GM23338 (cell line): ENCODE data around the gene PCDHGB5. TPM values are rescaled to one million over a fixed set of nuclear protein-coding genes. Genes with fewer than 3 reads are reported as not detected.

Experiments used
- ATAC-seq: fragments of 200-7000 bp; cut with Tn5 transposase; 3 replicates; pipeline ENCODE4 v1.9.1; 2020
- DNase-seq: peaks from one replicate; pipeline ENCODE4 v3.0.0-alpha.2; 2015; ENCODE audit warnings: low spot score
- H2AFZ ChIP-seq: fragments of 200-600 bp; sonication (generic); 2 replicates; pipeline ENCODE4 v1.8.0; 2016; ENCODE audit warnings: antibody characterized with exemption, mild to moderate bottlenecking, moderate library complexity
- H3F3A ChIP-seq: fragments of 200-600 bp; sonication (generic); replicated peaks from 2 replicates; pipeline ENCODE4 v1.8.0; 2017; ENCODE audit warnings: antibody characterized with exemption, mixed run types, low read depth
- H3K27ac ChIP-seq: fragments of 200-600 bp; sonication (generic); 2 replicates; pipeline ENCODE4 v1.6.1; 2016; ENCODE audit warnings: low read depth
- H3K27me3 ChIP-seq: fragments of 200-600 bp; sonication (generic); 2 replicates; pipeline ENCODE4 v1.8.0; 2016; ENCODE audit warnings: mild to moderate bottlenecking, mixed run types, moderate library complexity; ENCODE audit not compliant: insufficient read depth
- H3K36me3 ChIP-seq: fragments of 200-600 bp; sonication (generic); 2 replicates; pipeline ENCODE4 v1.8.0; 2016; ENCODE audit warnings: mild to moderate bottlenecking; ENCODE audit not compliant: insufficient read depth
- H3K4me1 ChIP-seq: fragments of 200-600 bp; sonication (generic); 2 replicates; pipeline ENCODE4 v1.8.0; 2016; ENCODE audit warnings: mild to moderate bottlenecking, moderate library complexity; ENCODE audit not compliant: insufficient read depth
- H3K4me2 ChIP-seq: fragments of 200-600 bp; sonication (generic); 2 replicates; pipeline ENCODE4 v1.7.1; 2017; ENCODE audit warnings: mixed run types
- H3K4me3 ChIP-seq: fragments of 200-600 bp; sonication (generic); 2 replicates; pipeline ENCODE4 v1.6.1; 2016; ENCODE audit warnings: mixed run types
- H3K79me2 ChIP-seq: fragments of 200-600 bp; sonication (generic); replicated peaks from 2 replicates; pipeline ENCODE4 v1.8.0; 2017; ENCODE audit warnings: mild to moderate bottlenecking; ENCODE audit not compliant: insufficient read depth
- H3K9me2 ChIP-seq: fragments of 200-600 bp; sonication (generic); 2 replicates; pipeline ENCODE4 v1.8.0; 2017; ENCODE audit not compliant: insufficient read depth
- H4K20me1 ChIP-seq: fragments of 200-600 bp; sonication (generic); replicated peaks from 2 replicates; pipeline ENCODE4 v1.8.0; 2017; ENCODE audit warnings: mild to moderate bottlenecking; ENCODE audit not compliant: insufficient read depth
- H3K27ac Mint-ChIP-seq: 2 replicates; pipeline ENCODE4 v1.8.0; 2020; ENCODE audit warnings: inconsistent platforms, mild to moderate bottlenecking, moderate library complexity, mixed read lengths
- H3K27me3 Mint-ChIP-seq: 3 replicates; pipeline ENCODE4 v1.8.0; 2022; ENCODE audit warnings: low read depth, mild to moderate bottlenecking, moderate library complexity, mixed read lengths, inconsistent platforms; ENCODE audit not compliant: insufficient read depth, poor library complexity
- H3K36me3 Mint-ChIP-seq: 3 replicates; pipeline ENCODE4 v1.8.0; 2021; ENCODE audit warnings: low read depth, mild to moderate bottlenecking, inconsistent platforms, moderate library complexity, mixed read lengths
- H3K4me1 Mint-ChIP-seq: 3 replicates; pipeline ENCODE4 v1.8.0; 2020; ENCODE audit warnings: mild to moderate bottlenecking, inconsistent platforms, mixed read lengths
- H3K4me3 Mint-ChIP-seq: 3 replicates; pipeline ENCODE4 v1.8.0; 2021; ENCODE audit warnings: moderate library complexity, mild to moderate bottlenecking, inconsistent platforms, mixed read lengths
- H3K9me3 Mint-ChIP-seq: 3 replicates; pipeline ENCODE4 v1.8.0; 2020; ENCODE audit warnings: moderate library complexity, mild to moderate bottlenecking, inconsistent platforms, mixed read lengths
- CREB1 ChIP-seq: fragments of 250-450 bp; sonication (Bioruptor Pico); IDR thresholded peaks from 2 replicates; pipeline ENCODE4 v1.5.0; 2020; ENCODE audit warnings: low read depth, mild to moderate bottlenecking, moderate library complexity
- EZH2 ChIP-seq: fragments of 200-600 bp; sonication (generic); IDR thresholded peaks from one replicate; pipeline ENCODE4 v1.8.0; 2017; ENCODE audit warnings: antibody characterized with exemption, mild to moderate bottlenecking, low read depth; ENCODE audit not compliant: unreplicated experiment
- EZH2phosphoT487 ChIP-seq: fragments of 200-600 bp; sonication (generic); IDR thresholded peaks from one replicate; pipeline ENCODE4 v1.8.1; 2018; ENCODE audit warnings: antibody characterized with exemption; ENCODE audit not compliant: unreplicated experiment
- POLR2AphosphoS5 ChIP-seq: IDR thresholded peaks from 2 replicates; pipeline ENCODE4 v1.6.1; 2016; ENCODE audit warnings: antibody characterized with exemption, low read depth
- STAT1 ChIP-seq: IDR thresholded peaks from one replicate; pipeline ENCODE4 v1.6.1; 2016; ENCODE audit warnings: antibody characterized with exemption; ENCODE audit not compliant: unreplicated experiment
- ZNF114 ChIP-seq: fragments of 250-450 bp; sonication (Bioruptor Pico); IDR thresholded peaks from 2 replicates; pipeline ENCODE4 v1.5.0; 2020; ENCODE audit warnings: mild to moderate bottlenecking, moderate library complexity
- ZNF331 ChIP-seq: fragments of 250-450 bp; sonication (Bioruptor Pico); IDR thresholded peaks from 2 replicates; pipeline ENCODE4 v1.5.0; 2020; ENCODE audit warnings: low read depth, mild to moderate bottlenecking, moderate library complexity
- polyA plus RNA-seq: library from polyadenylated mRNA; unstranded; fragments of >200 nt; fragmentation: Nextera tagmentation; extraction: Ambion mirVana; gene quantifications from 2 replicates; pipeline ENCODE4 v1.2.1, GENCODE V29; 2016
- total RNA-seq: library from RNA; depleted of rRNA; stranded (reverse); fragments of >200 nt; shearing (Covaris generic); gene quantifications from 2 replicates; pipeline ENCODE4 v1.2.3, GENCODE V29; 2014
- TF ChIP-seq, protein P1 (sequence below): IDR thresholded peaks from 2 replicates; pipeline ENCODE4 v1.6.1; 2016; ENCODE audit warnings: antibody characterized with exemption
- TF ChIP-seq, protein P2 (sequence below), 2 experiments: fragments of 200-600 bp in 1 of 2; sonication (generic) in 1 of 2; conservative IDR thresholded peaks; 2 replicates each; pipeline versions ENCODE4 v1.5.1 to v1.6.1; 2016 to 2017; ENCODE audit warnings: antibody characterized with exemption in 2 of 2, low read depth in 2 of 2, mild to moderate bottlenecking in 2 of 2, moderate library complexity in 1 of 2
- TF ChIP-seq, protein P3 (sequence below): IDR thresholded peaks from one replicate; pipeline ENCODE4 v1.6.1; 2018; ENCODE audit warnings: antibody characterized with exemption; ENCODE audit not compliant: unreplicated experiment

Gene PCDHGB5
- total and polyA plus RNA-seq, 2 experiments from 2014 or later, result 2.5 to 18.5 TPM

- Histone ChIP-seq H3K9me2 (no peaks in the 10 kb centered on the region), H2AFZ (peak overlapping the region; percentile 73; the same call in 1 of the 2 replicates), H3K4me2 (peak overlapping the region; percentile 77), H3K79me2 (no peaks in the 10 kb centered on the region; the same call in 1 of the 2 replicates), H4K20me1 (no peaks in the 10 kb centered on the region), H3K4me3 (peak overlapping the region; percentile 62), H3K27me3 (peaks cover 20% of the 10 kb centered on the region), H3K4me1 (no peaks in the 10 kb centered on the region), H3F3A (no peaks in the 10 kb centered on the region), H3K36me3 (no peaks in the 10 kb centered on the region), H3K27ac (no peak overlapping the region)
- Mint-ChIP-seq H3K27me3 (peaks cover 28% of the 10 kb centered on the region), H3K9me3 (peaks cover 76% of the 10 kb centered on the region), H3K27ac (no peak overlapping the region; the same call in 1 of the 2 replicates), H3K36me3 (peaks cover 78% of the 10 kb centered on the region), H3K4me3 (peak overlapping the region; percentile 77), H3K4me1 (peaks cover 7% of the 10 kb centered on the region)
- ATAC-seq (no peak), DNase-seq (peak; percentile 36)
- TF ChIP-seq ZNF331, result no peak
- TF ChIP-seq POLR2AphosphoS5, result no peak
- TF ChIP-seq CREB1 (CRISPR knock-in tag), result no peak
- TF ChIP-seq ZNF114 (CRISPR knock-in tag), result no peak
- TF ChIP-seq, protein P1, sequence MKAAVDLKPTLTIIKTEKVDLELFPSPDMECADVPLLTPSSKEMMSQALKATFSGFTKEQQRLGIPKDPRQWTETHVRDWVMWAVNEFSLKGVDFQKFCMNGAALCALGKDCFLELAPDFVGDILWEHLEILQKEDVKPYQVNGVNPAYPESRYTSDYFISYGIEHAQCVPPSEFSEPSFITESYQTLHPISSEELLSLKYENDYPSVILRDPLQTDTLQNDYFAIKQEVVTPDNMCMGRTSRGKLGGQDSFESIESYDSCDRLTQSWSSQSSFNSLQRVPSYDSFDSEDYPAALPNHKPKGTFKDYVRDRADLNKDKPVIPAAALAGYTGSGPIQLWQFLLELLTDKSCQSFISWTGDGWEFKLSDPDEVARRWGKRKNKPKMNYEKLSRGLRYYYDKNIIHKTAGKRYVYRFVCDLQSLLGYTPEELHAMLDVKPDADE, result no peak
- no peak for TF ChIP-seq EZH2
- TF ChIP-seq, protein P2, sequence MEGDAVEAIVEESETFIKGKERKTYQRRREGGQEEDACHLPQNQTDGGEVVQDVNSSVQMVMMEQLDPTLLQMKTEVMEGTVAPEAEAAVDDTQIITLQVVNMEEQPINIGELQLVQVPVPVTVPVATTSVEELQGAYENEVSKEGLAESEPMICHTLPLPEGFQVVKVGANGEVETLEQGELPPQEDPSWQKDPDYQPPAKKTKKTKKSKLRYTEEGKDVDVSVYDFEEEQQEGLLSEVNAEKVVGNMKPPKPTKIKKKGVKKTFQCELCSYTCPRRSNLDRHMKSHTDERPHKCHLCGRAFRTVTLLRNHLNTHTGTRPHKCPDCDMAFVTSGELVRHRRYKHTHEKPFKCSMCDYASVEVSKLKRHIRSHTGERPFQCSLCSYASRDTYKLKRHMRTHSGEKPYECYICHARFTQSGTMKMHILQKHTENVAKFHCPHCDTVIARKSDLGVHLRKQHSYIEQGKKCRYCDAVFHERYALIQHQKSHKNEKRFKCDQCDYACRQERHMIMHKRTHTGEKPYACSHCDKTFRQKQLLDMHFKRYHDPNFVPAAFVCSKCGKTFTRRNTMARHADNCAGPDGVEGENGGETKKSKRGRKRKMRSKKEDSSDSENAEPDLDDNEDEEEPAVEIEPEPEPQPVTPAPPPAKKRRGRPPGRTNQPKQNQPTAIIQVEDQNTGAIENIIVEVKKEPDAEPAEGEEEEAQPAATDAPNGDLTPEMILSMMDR (conservative IDR thresholded peaks at IDR 0.05; ENCODE audit: low read depth in 2 of 2), result no peak
These were observed 23.7 kb downstream of the PCDHGB5 start for GRCh38 chr5:141421489-141421855.

GRCh38 chr5:141422742-141423291, 25.1 kb downstream of the PCDHGB5 start:
- Mint-ChIP-seq H3K27ac (no peak overlapping the region), H3K4me3 (no peak overlapping the region)

More at GRCh38 chr5:141422742-141423291, 25.1 kb downstream of the PCDHGB5 start:
- Histone ChIP-seq H4K20me1 (no peaks in the 10 kb centered on the region), H3K4me2 (no peak overlapping the region), H3K4me3 (no peak overlapping the region), H2AFZ (no peak overlapping the region), H3K27me3 (peaks cover 20% of the 10 kb centered on the region), H3F3A (no peaks in the 10 kb centered on the region), H3K36me3 (no peaks in the 10 kb centered on the region), H3K27ac (no peak overlapping the region), H3K79me2 (no peaks in the 10 kb centered on the region; the same call in 1 of the 2 replicates), H3K4me1 (no peaks in the 10 kb centered on the region), H3K9me2 (no peaks in the 10 kb centered on the region)
- no peak for DNase-seq
- no peak for TF ChIP-seq EZH2phosphoT487
- no peak for TF ChIP-seq EZH2
- TF ChIP-seq, protein P3, sequence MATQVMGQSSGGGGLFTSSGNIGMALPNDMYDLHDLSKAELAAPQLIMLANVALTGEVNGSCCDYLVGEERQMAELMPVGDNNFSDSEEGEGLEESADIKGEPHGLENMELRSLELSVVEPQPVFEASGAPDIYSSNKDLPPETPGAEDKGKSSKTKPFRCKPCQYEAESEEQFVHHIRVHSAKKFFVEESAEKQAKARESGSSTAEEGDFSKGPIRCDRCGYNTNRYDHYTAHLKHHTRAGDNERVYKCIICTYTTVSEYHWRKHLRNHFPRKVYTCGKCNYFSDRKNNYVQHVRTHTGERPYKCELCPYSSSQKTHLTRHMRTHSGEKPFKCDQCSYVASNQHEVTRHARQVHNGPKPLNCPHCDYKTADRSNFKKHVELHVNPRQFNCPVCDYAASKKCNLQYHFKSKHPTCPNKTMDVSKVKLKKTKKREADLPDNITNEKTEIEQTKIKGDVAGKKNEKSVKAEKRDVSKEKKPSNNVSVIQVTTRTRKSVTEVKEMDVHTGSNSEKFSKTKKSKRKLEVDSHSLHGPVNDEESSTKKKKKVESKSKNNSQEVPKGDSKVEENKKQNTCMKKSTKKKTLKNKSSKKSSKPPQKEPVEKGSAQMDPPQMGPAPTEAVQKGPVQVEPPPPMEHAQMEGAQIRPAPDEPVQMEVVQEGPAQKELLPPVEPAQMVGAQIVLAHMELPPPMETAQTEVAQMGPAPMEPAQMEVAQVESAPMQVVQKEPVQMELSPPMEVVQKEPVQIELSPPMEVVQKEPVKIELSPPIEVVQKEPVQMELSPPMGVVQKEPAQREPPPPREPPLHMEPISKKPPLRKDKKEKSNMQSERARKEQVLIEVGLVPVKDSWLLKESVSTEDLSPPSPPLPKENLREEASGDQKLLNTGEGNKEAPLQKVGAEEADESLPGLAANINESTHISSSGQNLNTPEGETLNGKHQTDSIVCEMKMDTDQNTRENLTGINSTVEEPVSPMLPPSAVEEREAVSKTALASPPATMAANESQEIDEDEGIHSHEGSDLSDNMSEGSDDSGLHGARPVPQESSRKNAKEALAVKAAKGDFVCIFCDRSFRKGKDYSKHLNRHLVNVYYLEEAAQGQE, result peak; percentile 48
- TF ChIP-seq STAT1, result no peak
- TF ChIP-seq ZNF331, result no peak
- TF ChIP-seq POLR2AphosphoS5, result no peak
- peaks cover 7% of the 10 kb centered on the region for H3K4me1 Mint-ChIP-seq
- peaks cover 24% of the 10 kb centered on the region for H3K27me3 Mint-ChIP-seq
- H3K9me3 Mint-ChIP-seq, result peaks cover 85% of the 10 kb centered on the region
- H3K36me3 Mint-ChIP-seq, result peaks cover 90% of the 10 kb centered on the region
- ATAC-seq, result no peak
